ENCODE results near the gene ATAD1.
"Not testable (repeated sequence)": the region's sequence is repeated elsewhere in the genome, so short reads cannot be mapped to it uniquely, and the experiment has no call there.

The ATAD1 gene

GRCh38 chr10:87844837-87845623 lies 27.0 kb upstream of the ATAD1 start:
- no peak for FAIRE-seq
- TF ChIP-seq POLR2AphosphoS5 (IDR thresholded peaks at IDR 0.05; ENCODE audit: low read depth, low read length) (no peak), TAF1 (IDR thresholded peaks at IDR 0.05; ENCODE audit: borderline replicate concordance, low read depth, low read length) (no peak)
- DNase-seq (ENCODE audit: insufficient read length): no peak

GRCh38 chr10:87843714-87844113 lies 25.7 kb upstream of the ATAD1 start:
- FAIRE-seq (no peak), DNase-seq (ENCODE audit: insufficient read length) (no peak)
- no peak for TF ChIP-seq TAF1 (IDR thresholded peaks at IDR 0.05; ENCODE audit: borderline replicate concordance, low read depth, low read length)
- no peak for TF ChIP-seq POLR2A (IDR thresholded peaks at IDR 0.05; ENCODE audit: low read depth, low read length)
- no peak for TF ChIP-seq POLR2AphosphoS5 (IDR thresholded peaks at IDR 0.05; ENCODE audit: low read depth, low read length)

GRCh38 chr10:87842776-87843497 lies 24.9 kb upstream of the ATAD1 start:
- TF ChIP-seq POLR2A (IDR thresholded peaks at IDR 0.05; ENCODE audit: low read depth, low read length) (no peak), POLR2AphosphoS5 (IDR thresholded peaks at IDR 0.05; ENCODE audit: low read depth, low read length) (no peak), TAF1 (IDR thresholded peaks at IDR 0.05; ENCODE audit: borderline replicate concordance, low read depth, low read length) (no peak)
- FAIRE-seq: no peak
- DNase-seq (ENCODE audit: insufficient read length): no peak

GRCh38 chr10:87842220-87842641 lies 24.2 kb upstream of the ATAD1 start:
- TF ChIP-seq TAF1 (IDR thresholded peaks at IDR 0.05; ENCODE audit: borderline replicate concordance, low read depth, low read length) (no peak), POLR2AphosphoS5 (IDR thresholded peaks at IDR 0.05; ENCODE audit: low read depth, low read length) (no peak), POLR2A (IDR thresholded peaks at IDR 0.05; ENCODE audit: low read depth, low read length) (no peak)
- no peak for DNase-seq (ENCODE audit: insufficient read length)
- no peak for FAIRE-seq

- no peak for FAIRE-seq
- no peak for DNase-seq (ENCODE audit: insufficient read length)
- no peak for TF ChIP-seq POLR2A (IDR thresholded peaks at IDR 0.05; ENCODE audit: low read depth, low read length)
- TF ChIP-seq TAF1 (IDR thresholded peaks at IDR 0.05; ENCODE audit: borderline replicate concordance, low read depth, low read length): no peak
- no peak for TF ChIP-seq POLR2AphosphoS5 (IDR thresholded peaks at IDR 0.05; ENCODE audit: low read depth, low read length)
Measured at GRCh38 chr10:87841186-87841585, 23.2 kb upstream of the ATAD1 start.

GRCh38 chr10:87838650-87839049 lies 20.6 kb upstream of the ATAD1 start:
- TF ChIP-seq POLR2A (IDR thresholded peaks at IDR 0.05; ENCODE audit: low read depth, low read length): no peak
- TF ChIP-seq TAF1 (IDR thresholded peaks at IDR 0.05; ENCODE audit: borderline replicate concordance, low read depth, low read length): no peak
- no peak for TF ChIP-seq POLR2AphosphoS5 (IDR thresholded peaks at IDR 0.05; ENCODE audit: low read depth, low read length)
- FAIRE-seq: no peak

GRCh38 chr10:87837445-87837844 lies 19.4 kb upstream of the ATAD1 start:
- FAIRE-seq (no peak), DNase-seq (ENCODE audit: insufficient read length) (no peak)
- TF ChIP-seq POLR2AphosphoS5 (IDR thresholded peaks at IDR 0.05; ENCODE audit: low read depth, low read length) (no peak), TAF1 (IDR thresholded peaks at IDR 0.05; ENCODE audit: borderline replicate concordance, low read depth, low read length) (no peak), POLR2A (IDR thresholded peaks at IDR 0.05; ENCODE audit: low read depth, low read length) (no peak)

More at GRCh38 chr10:87838650-87839049, 20.6 kb upstream of the ATAD1 start:
- no peak for DNase-seq (ENCODE audit: insufficient read length)

GRCh38 chr10:87836098-87836497 lies 18.1 kb upstream of the ATAD1 start:
- TF ChIP-seq TAF1 (IDR thresholded peaks at IDR 0.05; ENCODE audit: borderline replicate concordance, low read depth, low read length): no peak
- no peak for TF ChIP-seq POLR2AphosphoS5 (IDR thresholded peaks at IDR 0.05; ENCODE audit: low read depth, low read length)
- TF ChIP-seq POLR2A (IDR thresholded peaks at IDR 0.05; ENCODE audit: low read depth, low read length): no peak
- DNase-seq (ENCODE audit: insufficient read length): no peak
- FAIRE-seq: no peak

- no peak for TF ChIP-seq TAF1 (IDR thresholded peaks at IDR 0.05; ENCODE audit: borderline replicate concordance, low read depth, low read length)
- TF ChIP-seq POLR2AphosphoS5 (IDR thresholded peaks at IDR 0.05; ENCODE audit: low read depth, low read length): no peak
- TF ChIP-seq POLR2A (IDR thresholded peaks at IDR 0.05; ENCODE audit: low read depth, low read length): no peak
- FAIRE-seq: no peak
- DNase-seq (ENCODE audit: insufficient read length): no peak
Measured at GRCh38 chr10:87829986-87830729, 12.1 kb upstream of the ATAD1 start.

GRCh38 chr10:87829051-87829450 lies 11.0 kb upstream of the ATAD1 start:
- FAIRE-seq; DNase-seq (ENCODE audit: insufficient read length): not testable (repeated sequence)

GRCh38 chr10:87827681-87828080 lies 9.7 kb upstream of the ATAD1 start:
- TF ChIP-seq POLR2AphosphoS5 (IDR thresholded peaks at IDR 0.05; ENCODE audit: low read depth, low read length): no peak
- FAIRE-seq (no peak), DNase-seq (ENCODE audit: insufficient read length) (no peak)

- TF ChIP-seq POLR2AphosphoS5 (IDR thresholded peaks at IDR 0.05; ENCODE audit: low read depth, low read length): no peak
- no peak for TF ChIP-seq TAF1 (IDR thresholded peaks at IDR 0.05; ENCODE audit: borderline replicate concordance, low read depth, low read length)
- no peak for TF ChIP-seq POLR2A (IDR thresholded peaks at IDR 0.05; ENCODE audit: low read depth, low read length)
- DNase-seq (ENCODE audit: insufficient read length) (no peak), FAIRE-seq (no peak)
Measured at GRCh38 chr10:87826653-87827052, 8.6 kb upstream of the ATAD1 start.

Measured in GM12892 (cell line).